H1 (cell line): ENCODE data around the gene LRRC23. TPM values are rescaled to one million over a fixed set of nuclear protein-coding genes. Genes with fewer than 3 reads are reported as not detected.

Experiments
- BACH1 ChIP-seq: IDR thresholded peaks from 2 replicates; pipeline ENCODE4 v1.6.1; 2012; ENCODE audit warnings: low read length, improper control_type of control experiment
- RXRA ChIP-seq: IDR thresholded peaks from 2 replicates; pipeline ENCODE4 v1.6.1; 2011; ENCODE audit warnings: low read depth, mild to moderate bottlenecking, low read length, moderate library complexity; ENCODE audit not compliant: insufficient read depth
- polyA plus RNA-seq, 7 experiments: library from polyadenylated mRNA; depleted of rRNA in 3 of 7; stranded (reverse) in 5 of 7; unstranded in 2 of 7; fragments of >200 nt in 5 of 7; fragments of 200-250 nt in 2 of 7; gene quantifications; 1 replicate in 5 of 7; 2 replicates in 1 of 7; 4 replicates in 1 of 7; pipeline versions ENCODE4 v1.2.1 to v1.2.3, GENCODE V29; 2011 to 2013; ENCODE audit warnings: missing spikeins in 2 of 7, mixed read lengths in 2 of 7
- total RNA-seq: library from RNA; stranded (reverse); fragmentation: NEBNext Ultra II Directional; extraction: Animal tissue kit (Norgen Biotek cat#: 25700); gene quantifications from 2 replicates; pipeline ENCODE4 v1.2.1, GENCODE V29; 2021
- TF ChIP-seq, protein P1 (sequence below), 3 experiments: IDR thresholded peaks; 1 replicate in 2 of 3; 2 replicates in 1 of 3; pipeline versions ENCODE4 v1.5.1 to v1.6.1; 2011; ENCODE audit warnings: low read length in 3 of 3, mild to moderate bottlenecking in 3 of 3, inconsistent platforms in 2 of 3, low read depth in 1 of 3, moderate library complexity in 1 of 3; ENCODE audit not compliant: insufficient read depth in 1 of 3; ENCODE audit errors: control extremely low read depth in 1 of 3

LRRC23 gene
- total and polyA plus RNA-seq, 2 of the 8 experiments (the other 6 are each of a cell fraction or from before 2014, with no cell fraction given) = 2.5 to 3.6 TPM

GRCh38 chr12:6899837-6900519 is 4.6 kb upstream of the LRRC23 start (continued):
- TF ChIP-seq RXRA (no peak), BACH1 (no peak)
- TF ChIP-seq, protein P1, sequence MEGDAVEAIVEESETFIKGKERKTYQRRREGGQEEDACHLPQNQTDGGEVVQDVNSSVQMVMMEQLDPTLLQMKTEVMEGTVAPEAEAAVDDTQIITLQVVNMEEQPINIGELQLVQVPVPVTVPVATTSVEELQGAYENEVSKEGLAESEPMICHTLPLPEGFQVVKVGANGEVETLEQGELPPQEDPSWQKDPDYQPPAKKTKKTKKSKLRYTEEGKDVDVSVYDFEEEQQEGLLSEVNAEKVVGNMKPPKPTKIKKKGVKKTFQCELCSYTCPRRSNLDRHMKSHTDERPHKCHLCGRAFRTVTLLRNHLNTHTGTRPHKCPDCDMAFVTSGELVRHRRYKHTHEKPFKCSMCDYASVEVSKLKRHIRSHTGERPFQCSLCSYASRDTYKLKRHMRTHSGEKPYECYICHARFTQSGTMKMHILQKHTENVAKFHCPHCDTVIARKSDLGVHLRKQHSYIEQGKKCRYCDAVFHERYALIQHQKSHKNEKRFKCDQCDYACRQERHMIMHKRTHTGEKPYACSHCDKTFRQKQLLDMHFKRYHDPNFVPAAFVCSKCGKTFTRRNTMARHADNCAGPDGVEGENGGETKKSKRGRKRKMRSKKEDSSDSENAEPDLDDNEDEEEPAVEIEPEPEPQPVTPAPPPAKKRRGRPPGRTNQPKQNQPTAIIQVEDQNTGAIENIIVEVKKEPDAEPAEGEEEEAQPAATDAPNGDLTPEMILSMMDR (IDR thresholded peaks at IDR 0.05; ENCODE audit: control extremely low read depth in 1 of 3, insufficient read depth in 1 of 3, low read depth in 1 of 3, low read length in 3 of 3) = no peak
